Endothelial cell of hepatic sinusoid (primary cell): ENCODE results near the gene SOS1.

ENCODE experiments used
- in situ Hi-C: cut with HindIII; loops from 2 replicates; pipeline ENCODE4 v1.10.0; 2017; ENCODE audit warnings: low sequenced_read_pairs

The SOS1 gene

GRCh38 chr2:39107724-39108273, 13.1 kb downstream of the SOS1 start:
- in situ Hi-C loops: no loop called here

- in situ Hi-C loops: no loop called here
Observed at GRCh38 chr2:39107156-39107555, 13.7 kb downstream of the SOS1 start.

DNA sequence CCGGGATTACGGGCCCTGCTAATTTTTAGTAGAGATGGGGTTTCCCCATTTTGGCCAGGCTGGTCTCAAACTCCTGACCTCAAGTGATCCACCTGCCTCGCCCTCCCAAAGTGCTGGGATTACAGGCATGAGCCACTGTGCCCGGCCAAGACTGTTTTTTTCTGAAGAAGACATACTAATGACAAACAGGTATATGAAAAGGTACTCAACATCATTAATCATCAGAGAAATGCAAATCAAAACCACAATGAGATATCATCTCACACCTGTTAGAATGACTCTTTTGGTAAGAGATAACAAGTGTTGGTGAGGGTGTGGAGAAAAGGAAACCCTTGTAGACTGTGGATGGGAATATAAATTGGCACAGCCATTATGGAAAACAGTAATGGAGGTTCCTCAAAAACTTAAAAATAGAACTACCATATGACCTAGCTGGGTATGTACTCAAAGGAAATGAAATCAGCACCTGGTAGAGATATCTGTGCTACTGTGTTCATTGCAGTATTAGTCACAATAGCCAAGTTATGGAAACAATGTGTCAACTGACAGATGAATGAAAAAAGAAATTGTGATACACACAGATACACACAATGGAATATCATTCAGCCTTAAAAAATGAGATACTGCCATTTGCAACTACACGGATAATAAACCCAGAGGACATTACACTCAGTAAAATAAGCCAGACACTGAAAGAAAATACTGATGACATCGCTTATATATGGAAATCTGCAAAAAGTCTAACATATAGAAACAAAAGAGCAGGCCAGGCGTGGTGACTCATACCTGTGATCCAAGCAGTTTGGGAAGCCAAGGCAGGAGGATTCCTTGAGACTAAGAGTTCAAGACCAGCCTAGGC, 20.8 kb downstream of the SOS1 start:
- in situ Hi-C loops: loop anchor here (5.0 kb wide), 1 partner anchor 48 kb away; no protein-coding TSS in a partner anchor

GRCh38 chr2:39099310-39099869, 21.5 kb downstream of the SOS1 start:
- in situ Hi-C loops: loop anchor here (5.0 kb wide), 1 partner anchor 47 kb away; no protein-coding TSS in a partner anchor

- in situ Hi-C loops: loop anchor here (5.0 kb wide), 1 partner anchor 43 kb away; no protein-coding TSS in a partner anchor
Observed at GRCh38 chr2:39095624-39096023, 25.2 kb downstream of the SOS1 start.

- in situ Hi-C loops: loop anchor here (5.0 kb wide), 1 partner anchor 43 kb away; no protein-coding TSS in a partner anchor
Observed at GRCh38 chr2:39094717-39095363, 26.0 kb downstream of the SOS1 start.

DNA sequence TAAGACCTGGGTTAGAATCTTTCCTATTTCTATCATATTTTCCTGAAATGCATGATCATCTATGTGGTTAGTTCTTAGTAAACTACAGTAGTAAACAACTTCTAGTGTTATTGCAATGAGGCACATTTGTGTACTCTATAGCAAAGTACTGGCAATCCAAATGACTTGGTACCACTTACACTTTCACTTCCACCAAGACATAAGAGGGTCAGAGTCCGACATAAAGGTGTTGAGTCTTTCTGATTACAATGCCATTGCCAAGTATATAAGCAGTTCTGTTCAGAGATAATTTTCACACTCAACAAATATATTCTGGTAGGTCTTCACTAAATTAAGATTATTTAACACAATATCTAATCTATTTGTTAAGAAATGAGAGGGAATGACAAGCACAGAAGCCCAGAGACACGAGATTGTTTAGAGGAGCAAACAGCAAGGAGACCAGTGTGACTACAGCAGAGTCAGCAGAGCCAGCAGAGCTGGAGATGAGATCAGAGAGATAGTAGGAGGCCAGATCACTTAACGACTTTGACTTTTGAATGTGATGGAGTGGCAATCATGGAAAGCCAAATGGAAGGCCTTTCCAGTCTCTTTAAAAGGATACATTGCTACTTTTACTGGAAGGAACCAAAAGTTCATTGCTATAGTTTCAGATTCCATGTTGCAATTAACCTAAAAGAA, 27.5 kb downstream of the SOS1 start:
- in situ Hi-C loops: no loop called here

DNA sequence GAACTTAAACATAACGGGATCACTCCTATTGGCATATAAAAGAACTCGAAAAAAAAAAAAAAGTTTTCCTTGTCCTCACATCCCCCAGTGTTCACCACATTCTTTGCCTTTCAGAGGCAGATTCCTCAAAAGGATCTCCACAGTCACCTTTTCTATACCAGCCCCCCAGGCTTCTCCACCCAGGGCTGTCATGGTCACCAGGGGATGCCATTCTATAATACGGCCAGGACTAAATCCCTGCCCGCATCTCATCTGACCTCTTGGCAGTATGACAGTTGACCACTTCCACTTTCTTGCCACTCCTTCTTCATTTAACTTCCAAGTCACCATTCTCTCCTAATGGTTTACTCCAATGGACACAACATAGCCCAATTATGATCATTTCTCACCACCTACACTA, 29.3 kb downstream of the SOS1 start:
- in situ Hi-C loops: no loop called here

GRCh38 chr2:39091063-39091462, 29.8 kb downstream of the SOS1 start:
- in situ Hi-C loops: no loop called here

DNA sequence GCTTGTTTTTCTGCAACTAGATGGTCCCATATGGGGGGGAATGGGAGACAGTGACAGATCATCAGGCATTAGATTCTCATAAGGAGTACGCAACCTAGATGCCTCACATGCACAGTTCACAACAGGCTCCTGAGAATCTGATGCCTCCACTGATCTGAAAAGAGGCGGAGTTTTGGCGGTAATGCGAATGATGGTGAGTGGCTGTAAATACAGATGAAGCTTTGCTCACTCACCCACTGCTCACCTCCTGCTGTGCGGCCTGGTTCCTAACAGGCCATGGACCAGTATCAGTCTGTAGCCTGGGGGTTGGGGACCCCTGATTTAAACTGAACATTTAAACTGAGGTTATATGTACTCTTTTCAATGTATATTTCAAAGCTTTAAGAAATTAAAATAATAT, 40.7 kb downstream of the SOS1 start:
- in situ Hi-C loops: no loop called here

DNA sequence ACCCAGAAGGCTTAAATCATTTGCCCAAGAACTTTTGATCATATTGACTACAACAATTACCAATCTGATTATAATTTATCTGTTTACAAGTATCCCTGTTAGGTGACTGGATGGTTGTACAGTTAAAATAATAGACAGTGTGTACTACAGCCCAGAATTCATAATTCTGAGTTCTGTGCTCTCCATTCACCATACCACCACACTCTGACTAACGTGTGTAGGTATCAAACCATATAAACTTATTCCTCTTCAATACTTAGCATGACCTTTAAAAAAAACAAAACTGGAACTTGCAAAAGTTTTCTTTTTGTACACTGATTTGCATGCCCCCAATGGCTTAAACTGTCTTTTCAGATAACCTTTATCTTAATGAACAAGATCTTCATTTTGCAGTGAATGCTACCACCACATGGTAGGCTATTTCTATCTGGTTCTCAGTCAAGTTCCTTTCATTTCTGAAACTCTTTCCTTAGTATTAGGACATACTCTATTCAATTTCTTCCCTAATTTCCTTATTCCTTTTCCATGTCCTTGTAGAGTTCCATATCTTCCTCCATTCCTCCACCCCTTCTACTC, 50.9 kb downstream of the SOS1 start:
- in situ Hi-C loops: no loop called here

- in situ Hi-C loops: no loop called here
Observed at GRCh38 chr2:39069136-39069515, 51.7 kb downstream of the SOS1 start.

DNA sequence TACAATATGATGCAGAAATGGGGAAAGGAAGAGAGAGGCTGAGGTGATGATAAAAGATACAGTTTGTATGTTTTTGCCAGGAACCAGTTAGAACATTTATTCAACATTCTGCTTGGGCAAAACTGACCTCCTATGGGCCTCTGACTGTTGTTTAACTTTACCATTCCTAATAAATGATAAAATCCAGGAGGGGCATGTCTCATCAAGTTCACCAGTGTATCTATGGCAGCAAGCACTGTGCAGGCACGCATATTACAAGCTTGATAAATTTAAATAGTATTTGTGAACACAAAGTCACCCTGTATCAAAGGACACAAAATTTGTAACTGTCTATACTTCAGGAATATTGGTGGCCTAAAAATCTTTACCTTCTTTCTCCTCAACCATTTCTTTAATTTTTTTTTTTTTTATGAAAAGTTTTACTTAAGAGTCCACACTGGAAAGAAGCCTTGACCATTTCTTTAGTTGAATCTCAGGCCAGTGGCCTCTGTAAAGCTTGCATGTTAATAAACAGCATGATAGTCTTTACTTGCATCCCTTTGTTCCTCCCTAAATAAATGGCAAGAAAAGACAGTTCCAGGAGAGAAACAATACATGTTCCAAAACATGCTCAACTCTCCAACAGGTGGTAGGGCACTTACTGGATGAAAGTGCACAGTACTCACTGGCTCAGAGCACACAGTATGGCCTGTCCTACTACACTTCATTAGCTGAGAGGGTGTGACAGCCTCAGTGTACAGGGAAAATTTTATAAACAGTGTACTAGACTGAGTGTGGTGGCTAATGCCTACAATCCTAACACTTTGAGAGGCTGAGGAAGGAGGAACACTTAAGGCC, 52.3 kb downstream of the SOS1 start:
- in situ Hi-C loops: no loop called here

GRCh38 chr2:39065616-39066015, 55.2 kb downstream of the SOS1 start:
- in situ Hi-C loops: no loop called here

DNA sequence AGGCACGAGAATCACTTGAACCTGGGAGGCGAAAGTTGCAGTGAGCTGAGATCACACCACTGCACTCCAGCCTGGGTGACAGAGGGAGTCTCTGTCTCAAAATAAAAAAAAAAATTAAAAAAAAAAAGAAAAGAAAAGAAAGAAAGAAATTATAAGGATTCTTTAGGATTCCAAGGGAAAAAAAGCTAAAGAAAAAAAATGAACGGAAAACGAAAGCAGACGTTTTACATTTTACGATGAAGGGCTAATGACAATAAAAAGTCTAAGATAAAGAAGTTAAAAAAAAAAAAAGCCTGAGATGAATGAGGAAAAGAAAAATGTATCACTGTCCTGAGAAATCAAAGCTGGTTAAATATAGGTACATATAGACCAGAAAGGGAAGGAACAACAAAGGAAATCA, 58.5 kb downstream of the SOS1 start:
- in situ Hi-C loops: no loop called here

- in situ Hi-C loops: no loop called here
Observed at GRCh38 chr2:39061280-39061679, 59.6 kb downstream of the SOS1 start.

- in situ Hi-C loops: no loop called here
Observed at GRCh38 chr2:39059366-39059952, 61.4 kb downstream of the SOS1 start.

- in situ Hi-C loops: no loop called here
Observed at GRCh38 chr2:39058101-39058500, 62.8 kb downstream of the SOS1 start.

GRCh38 chr2:39052665-39053064, 68.2 kb downstream of the SOS1 start:
- in situ Hi-C loops: loop anchor here (5.0 kb wide), 1 partner anchor 45 kb away; no protein-coding TSS in a partner anchor
